MM.1S (cell line): ENCODE data around the gene DLG4.

ENCODE experiments used
- DNase-seq: peaks from one replicate; pipeline ENCODE4 v3.0.0-alpha.2; 2015
- H2AFZ ChIP-seq: fragments of 300-600 bp; sonication (generic); 2 replicates; pipeline ENCODE4 v1.6.0; 2016; ENCODE audit warnings: antibody characterized with exemption, low read length
- H3F3A ChIP-seq: fragments of 300-600 bp; sonication (generic); 2 replicates; pipeline ENCODE4 v1.6.1; 2016; ENCODE audit warnings: mild to moderate bottlenecking, antibody characterized with exemption, low read length, moderate library complexity, mixed read lengths; ENCODE audit not compliant: insufficient read depth
- H3K27ac ChIP-seq: fragments of 300-600 bp; sonication (generic); 2 replicates; pipeline ENCODE4 v1.5.1; 2016; ENCODE audit warnings: mild to moderate bottlenecking, low read length
- H3K27me3 ChIP-seq: fragments of 300-600 bp; sonication (generic); replicated peaks from 2 replicates; pipeline ENCODE4 v1.6.0; 2016; ENCODE audit warnings: low read length; ENCODE audit not compliant: insufficient read depth
- H3K36me3 ChIP-seq: fragments of 300-600 bp; sonication (generic); replicated peaks from 2 replicates; pipeline ENCODE4 v1.6.1; 2016; ENCODE audit warnings: mild to moderate bottlenecking, low read length, mixed read lengths; ENCODE audit not compliant: insufficient read depth
- H3K4me1 ChIP-seq: fragments of 300-600 bp; sonication (generic); 2 replicates; pipeline ENCODE4 v1.6.1; 2016; ENCODE audit warnings: low read length, mixed read lengths
- H3K4me2 ChIP-seq: fragments of 300-600 bp; sonication (generic); 2 replicates; pipeline ENCODE4 v1.6.0; 2016; ENCODE audit warnings: low read depth, low read length
- H3K4me3 ChIP-seq: fragments of 300-600 bp; sonication (generic); 2 replicates; pipeline ENCODE4 v1.5.1; 2016; ENCODE audit warnings: low read length, mixed read lengths
- H3K79me2 ChIP-seq: fragments of 300-600 bp; sonication (generic); 2 replicates; pipeline ENCODE4 v1.6.1; 2016; ENCODE audit warnings: mixed run types, low read length, mixed read lengths
- H3K9ac ChIP-seq: fragments of 300-600 bp; sonication (generic); 2 replicates; pipeline ENCODE4 v1.6.1; 2016; ENCODE audit warnings: low read length, mixed read lengths
- H3K9me2 ChIP-seq: fragments of 300-600 bp; sonication (generic); replicated peaks from 2 replicates; pipeline ENCODE4 v1.6.1; 2016; ENCODE audit warnings: mild to moderate bottlenecking, low read length, mixed read lengths; ENCODE audit not compliant: insufficient read depth
- H3K9me3 ChIP-seq: fragments of 300-600 bp; sonication (generic); replicated peaks from 2 replicates; pipeline ENCODE4 v1.6.1; 2016; ENCODE audit warnings: mild to moderate bottlenecking, low read length, mixed read lengths; ENCODE audit not compliant: insufficient read depth
- H4K20me1 ChIP-seq: fragments of 300-600 bp; sonication (generic); 2 replicates; pipeline ENCODE4 v1.6.1; 2016; ENCODE audit warnings: mild to moderate bottlenecking, low read length, moderate library complexity, mixed read lengths; ENCODE audit not compliant: insufficient read depth
- CTCF ChIP-seq: fragments of 300-600 bp; sonication (generic); IDR thresholded peaks from 2 replicates; pipeline ENCODE4 v1.5.1; 2016; ENCODE audit warnings: antibody characterized with exemption, low read length, mixed read lengths
- EZH2 ChIP-seq: fragments of 300-600 bp; sonication (generic); optimal IDR thresholded peaks from 2 replicates; pipeline ENCODE3; 2017; ENCODE audit warnings: low read depth, mild to moderate bottlenecking, antibody characterized with exemption, low read length, mixed read lengths
- EZH2phosphoT487 ChIP-seq: fragments of 300-600 bp; sonication (generic); IDR thresholded peaks from 2 replicates; pipeline ENCODE4 v1.6.1; 2018; ENCODE audit warnings: antibody characterized with exemption, low read length

The DLG4 gene

GRCh38 chr17:7237761-7238419, 18.3 kb upstream of the DLG4 start:
- no peaks in the 10 kb centered on the region for H3K9me3 ChIP-seq
- no peaks in the 10 kb centered on the region; the same call in 1 of the 2 replicates for H3K36me3 ChIP-seq

GRCh38 chr17:7237266-7237760, 17.7 kb upstream of the DLG4 start:
- no peaks in the 10 kb centered on the region for H3K27me3 ChIP-seq
- H3K4me3 ChIP-seq: peak overlapping the region; percentile 60
- H3K9ac ChIP-seq: peak overlapping the region; percentile 79; the same call in 1 of the 2 replicates
- H4K20me1 ChIP-seq: no peaks in the 10 kb centered on the region
- peaks cover 85% of the 10 kb centered on the region for H3K79me2 ChIP-seq
- no peaks in the 10 kb centered on the region for H3K9me3 ChIP-seq
- peak overlapping the region; percentile 48; the same call in 1 of the 2 replicates for H3K4me2 ChIP-seq
- peaks cover 34% of the 10 kb centered on the region for H3K4me1 ChIP-seq
- H3K36me3 ChIP-seq: no peaks in the 10 kb centered on the region; the same call in 1 of the 2 replicates
- H3K27ac ChIP-seq: peak overlapping the region; percentile 68; the same call in 1 of the 2 replicates
- TF ChIP-seq EZH2 (no peak), EZH2phosphoT487 (no peak), CTCF (no peak)
- DNase-seq: no peak
- H3K9me2 ChIP-seq: no peaks in the 10 kb centered on the region
- peaks cover 48% of the 10 kb centered on the region for H3F3A ChIP-seq
- no peak overlapping the region for H2AFZ ChIP-seq

More at GRCh38 chr17:7237761-7238419, 18.3 kb upstream of the DLG4 start:
- no peak overlapping the region for H2AFZ ChIP-seq
- peaks cover 79% of the 10 kb centered on the region for H3K79me2 ChIP-seq
- H3K9ac ChIP-seq: peak overlapping the region; percentile 79
- TF ChIP-seq EZH2phosphoT487 (no peak), EZH2 (no peak), CTCF (no peak)
- no peaks in the 10 kb centered on the region for H3K9me2 ChIP-seq
- H3K27ac ChIP-seq: peak overlapping the region; percentile 68; the same call in 1 of the 2 replicates
- H3K4me2 ChIP-seq: peak overlapping the region; percentile 48; the same call in 1 of the 2 replicates
- peak overlapping the region; percentile 91 for H3K4me3 ChIP-seq
- no peaks in the 10 kb centered on the region for H4K20me1 ChIP-seq
- peak; percentile 78 for DNase-seq
- peaks cover 34% of the 10 kb centered on the region for H3K4me1 ChIP-seq
- no peaks in the 10 kb centered on the region for H3K27me3 ChIP-seq
- peaks cover 48% of the 10 kb centered on the region for H3F3A ChIP-seq

GRCh38 chr17:7236808-7237207, 17.2 kb upstream of the DLG4 start:
- H3F3A ChIP-seq: peaks cover 45% of the 10 kb centered on the region
- no peak overlapping the region for H3K4me3 ChIP-seq
- no peaks in the 10 kb centered on the region for H3K9me3 ChIP-seq
- H2AFZ ChIP-seq: no peak overlapping the region
- H3K4me2 ChIP-seq: no peak overlapping the region
- H3K4me1 ChIP-seq: peaks cover 34% of the 10 kb centered on the region
- H3K27me3 ChIP-seq: no peaks in the 10 kb centered on the region
- no peak for TF ChIP-seq CTCF
- TF ChIP-seq EZH2: no peak
- no peak for TF ChIP-seq EZH2phosphoT487
- no peak overlapping the region for H3K27ac ChIP-seq
- peaks cover 86% of the 10 kb centered on the region for H3K79me2 ChIP-seq
- H3K36me3 ChIP-seq: no peaks in the 10 kb centered on the region; the same call in 1 of the 2 replicates
- H4K20me1 ChIP-seq: no peaks in the 10 kb centered on the region
- no peak overlapping the region for H3K9ac ChIP-seq
- no peak for DNase-seq
- no peaks in the 10 kb centered on the region for H3K9me2 ChIP-seq
